KMS-11 (cell line): ENCODE data around the gene DSE.

Source experiments
- H2AFZ ChIP-seq: fragments of 200-600 bp; sonication (generic); 2 replicates; pipeline ENCODE4 v1.6.1; 2016; ENCODE audit warnings: antibody characterized with exemption, mixed run types, low read depth
- H3K27ac ChIP-seq: fragments of 200-600 bp; sonication (generic); 2 replicates; pipeline ENCODE4 v1.6.1; 2016; ENCODE audit warnings: mild to moderate bottlenecking, mixed run types
- H3K27me3 ChIP-seq: fragments of 200-600 bp; sonication (generic); 2 replicates; pipeline ENCODE4 v1.6.1; 2017; ENCODE audit warnings: mild to moderate bottlenecking, low read depth, mixed run types, moderate library complexity; ENCODE audit not compliant: insufficient read depth
- H3K36me3 ChIP-seq: fragments of 200-600 bp; sonication (generic); 2 replicates; pipeline ENCODE4 v1.6.1; 2017; ENCODE audit warnings: mild to moderate bottlenecking, mixed run types; ENCODE audit not compliant: insufficient read depth
- H3K4me1 ChIP-seq: fragments of 200-600 bp; sonication (generic); 2 replicates; pipeline ENCODE4 v1.6.1; 2016; ENCODE audit warnings: mild to moderate bottlenecking, low read depth, mixed run types; ENCODE audit not compliant: poor library complexity, severe bottlenecking
- H3K4me2 ChIP-seq: fragments of 200-600 bp; sonication (generic); 2 replicates; pipeline ENCODE4 v1.7.0; 2016; ENCODE audit warnings: mild to moderate bottlenecking, mixed run types
- H3K4me3 ChIP-seq: fragments of 200-600 bp; sonication (generic); IDR thresholded peaks from 2 replicates; pipeline ENCODE4 v1.6.1; 2017; ENCODE audit warnings: low read depth, low read length, mixed read lengths; ENCODE audit not compliant: insufficient read depth
- H3K79me2 ChIP-seq: fragments of 200-600 bp; sonication (generic); 2 replicates; pipeline ENCODE4 v1.6.1; 2016; ENCODE audit warnings: low read depth, mixed run types; ENCODE audit not compliant: insufficient read depth
- H3K9ac ChIP-seq: fragments of 200-600 bp; sonication (generic); 2 replicates; pipeline ENCODE4 v1.6.1; 2016; ENCODE audit warnings: mild to moderate bottlenecking, mixed run types
- H4K20me1 ChIP-seq: fragments of 200-600 bp; sonication (generic); 2 replicates; pipeline ENCODE4 v1.6.1; 2016; ENCODE audit warnings: mild to moderate bottlenecking, mixed run types; ENCODE audit not compliant: insufficient read depth
- CTCF ChIP-seq: fragments of 200-600 bp; sonication (generic); conservative IDR thresholded peaks from 2 replicates; pipeline ENCODE4 v1.6.1; 2017; ENCODE audit warnings: low read depth, mild to moderate bottlenecking, antibody characterized with exemption, low read length, moderate library complexity, mixed read lengths

The DSE gene

GRCh38 chr6:116402108-116402937, 31.6 kb downstream of the DSE start:
- Histone ChIP-seq H3K4me3 (no peak overlapping the region), H3K27me3 (no peaks in the 10 kb centered on the region), H3K4me1 (peaks cover 24% of the 10 kb centered on the region), H3K4me2 (no peak overlapping the region), H3K27ac (no peak overlapping the region), H3K79me2 (no peaks in the 10 kb centered on the region), H4K20me1 (no peaks in the 10 kb centered on the region), H3K36me3 (no peaks in the 10 kb centered on the region), H2AFZ (no peak overlapping the region), H3K9ac (no peak overlapping the region)
- no peak for TF ChIP-seq CTCF

- no peaks in the 10 kb centered on the region for H4K20me1 ChIP-seq
Observed at GRCh38 chr6:116403205-116403604, 32.5 kb downstream of the DSE start.

DNA sequence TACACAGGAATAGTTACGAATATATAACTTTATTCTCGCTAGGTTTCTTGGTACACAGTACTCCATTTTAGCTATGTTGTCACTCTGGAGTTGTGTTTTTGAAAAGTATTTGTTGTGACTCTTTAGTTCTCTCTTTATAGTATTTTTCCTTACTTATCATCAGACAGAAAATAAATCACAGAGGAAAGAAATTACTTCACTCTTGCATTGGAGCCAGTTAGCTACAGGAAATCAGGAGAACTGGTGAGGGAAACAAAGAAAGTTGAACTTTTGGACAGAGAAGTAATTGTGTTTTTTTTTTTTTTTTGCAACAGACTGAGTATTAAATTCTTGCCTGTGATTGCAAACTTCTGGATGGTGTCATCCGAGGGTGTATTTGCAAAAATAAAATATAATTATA, 33.9 kb downstream of the DSE start:
- H3K4me2 ChIP-seq = peak overlapping the region; percentile 78
- no peaks in the 10 kb centered on the region for H4K20me1 ChIP-seq
- no peak overlapping the region for H3K9ac ChIP-seq
- peaks cover 24% of the 10 kb centered on the region for H3K4me1 ChIP-seq
- no peaks in the 10 kb centered on the region for H3K79me2 ChIP-seq
- no peak overlapping the region for H2AFZ ChIP-seq
- H3K36me3 ChIP-seq = no peaks in the 10 kb centered on the region
- no peak for TF ChIP-seq CTCF
- peak overlapping the region; percentile 72 for H3K27ac ChIP-seq
- H3K4me3 ChIP-seq = no peak overlapping the region
- no peaks in the 10 kb centered on the region for H3K27me3 ChIP-seq

More at GRCh38 chr6:116403205-116403604, 32.5 kb downstream of the DSE start:
- Histone ChIP-seq H3K79me2 (no peaks in the 10 kb centered on the region), H3K36me3 (no peaks in the 10 kb centered on the region), H3K27me3 (no peaks in the 10 kb centered on the region), H3K27ac (no peak overlapping the region), H3K4me1 (peaks cover 24% of the 10 kb centered on the region), H2AFZ (no peak overlapping the region), H3K9ac (no peak overlapping the region), H3K4me2 (no peak overlapping the region), H3K4me3 (no peak overlapping the region)
- TF ChIP-seq CTCF = no peak

GRCh38 chr6:116405138-116405537, 34.4 kb downstream of the DSE start:
- H3K36me3 ChIP-seq = no peaks in the 10 kb centered on the region
- peak overlapping the region; percentile 38; the same call in 1 of the 2 replicates for H2AFZ ChIP-seq
- peak overlapping the region; percentile 78 for H3K4me2 ChIP-seq
- no peaks in the 10 kb centered on the region for H3K27me3 ChIP-seq
- no peak for TF ChIP-seq CTCF
- peaks cover 24% of the 10 kb centered on the region for H3K4me1 ChIP-seq
- peak overlapping the region; percentile 72 for H3K27ac ChIP-seq
- no peaks in the 10 kb centered on the region for H3K79me2 ChIP-seq
- H4K20me1 ChIP-seq = no peaks in the 10 kb centered on the region
- no peak overlapping the region for H3K4me3 ChIP-seq
- peak overlapping the region; percentile 12; the same call in 1 of the 2 replicates for H3K9ac ChIP-seq
